PC-3 (cell line): ENCODE measurements around the gene SLC39A11.

Source experiments
- EZH2 ChIP-seq: fragments of 300-600 bp; sonication (generic); IDR thresholded peaks from one replicate; pipeline ENCODE4 v1.6.1; 2017; ENCODE audit warnings: antibody characterized with exemption, mild to moderate bottlenecking, low read length; ENCODE audit not compliant: unreplicated experiment
- EZH2phosphoT487 ChIP-seq: fragments of 300-600 bp; sonication (generic); IDR thresholded peaks from 2 replicates; pipeline ENCODE4 v1.6.1; 2018; ENCODE audit warnings: mild to moderate bottlenecking, antibody characterized with exemption, low read length, borderline replicate concordance
- TF ChIP-seq, protein P1 (sequence below): fragments of 300-600 bp; sonication (generic); conservative IDR thresholded peaks from 2 replicates; pipeline ENCODE4 v1.5.1; 2017; ENCODE audit warnings: antibody characterized with exemption, low read depth, mild to moderate bottlenecking, low read length

DNA sequence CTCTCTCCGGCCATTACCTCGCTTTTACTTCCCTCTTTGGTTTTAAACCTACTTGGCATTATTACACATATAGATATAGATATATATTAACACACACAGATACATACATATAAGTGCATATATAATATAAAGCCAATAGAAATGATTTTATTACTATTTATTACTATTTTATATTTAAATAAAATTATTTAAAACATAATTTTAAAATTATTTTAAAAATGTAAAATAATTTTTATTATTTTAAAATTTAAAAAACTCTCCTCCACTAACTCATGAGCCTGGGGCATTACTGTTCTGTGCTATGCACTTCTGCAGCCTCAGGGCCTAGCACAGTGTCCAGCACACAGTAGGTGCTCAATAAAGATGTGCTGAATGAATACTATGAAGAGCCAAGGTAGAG is 200.9 kb downstream of the SLC39A11 start:
- TF ChIP-seq EZH2 (no peak), EZH2phosphoT487 (no peak)
- TF ChIP-seq, protein P1, sequence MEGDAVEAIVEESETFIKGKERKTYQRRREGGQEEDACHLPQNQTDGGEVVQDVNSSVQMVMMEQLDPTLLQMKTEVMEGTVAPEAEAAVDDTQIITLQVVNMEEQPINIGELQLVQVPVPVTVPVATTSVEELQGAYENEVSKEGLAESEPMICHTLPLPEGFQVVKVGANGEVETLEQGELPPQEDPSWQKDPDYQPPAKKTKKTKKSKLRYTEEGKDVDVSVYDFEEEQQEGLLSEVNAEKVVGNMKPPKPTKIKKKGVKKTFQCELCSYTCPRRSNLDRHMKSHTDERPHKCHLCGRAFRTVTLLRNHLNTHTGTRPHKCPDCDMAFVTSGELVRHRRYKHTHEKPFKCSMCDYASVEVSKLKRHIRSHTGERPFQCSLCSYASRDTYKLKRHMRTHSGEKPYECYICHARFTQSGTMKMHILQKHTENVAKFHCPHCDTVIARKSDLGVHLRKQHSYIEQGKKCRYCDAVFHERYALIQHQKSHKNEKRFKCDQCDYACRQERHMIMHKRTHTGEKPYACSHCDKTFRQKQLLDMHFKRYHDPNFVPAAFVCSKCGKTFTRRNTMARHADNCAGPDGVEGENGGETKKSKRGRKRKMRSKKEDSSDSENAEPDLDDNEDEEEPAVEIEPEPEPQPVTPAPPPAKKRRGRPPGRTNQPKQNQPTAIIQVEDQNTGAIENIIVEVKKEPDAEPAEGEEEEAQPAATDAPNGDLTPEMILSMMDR = no peak
